Stomach smooth muscle (tissue), 2 donors: ENCODE results near the gene ITGB7.
A peak's percentile ranks its signal among the peaks of the same experiment; 100 is the strongest.
"Not testable (repeated sequence)": the region's sequence is repeated elsewhere in the genome, so short reads cannot be mapped to it uniquely, and the experiment has no call there.

ENCODE experiments used
- H3K27ac ChIP-seq: one replicate; pipeline ENCODE4 v1.7.0; 2013; ENCODE audit warnings: mild to moderate bottlenecking, low read length, inconsistent platforms
- H3K27me3 ChIP-seq, 2 donors: one replicate each; pipeline ENCODE4 v1.7.0; 2013; ENCODE audit warnings: low read length in 2 of 2; ENCODE audit not compliant: insufficient read depth in 2 of 2, control insufficient read depth in 1 of 2
- H3K36me3 ChIP-seq, 2 donors: one replicate each; pipeline ENCODE4 v1.7.0; 2013; ENCODE audit warnings: low read length in 2 of 2; ENCODE audit not compliant: control insufficient read depth in 2 of 2, insufficient read depth in 2 of 2
- H3K4me1 ChIP-seq: one replicate; pipeline ENCODE4 v1.7.0; 2013; ENCODE audit warnings: low read length; ENCODE audit not compliant: control insufficient read depth, insufficient read depth
- H3K4me3 ChIP-seq, 2 donors: one replicate each; pipeline ENCODE4 v1.7.0; 2013; ENCODE audit warnings: low read length in 2 of 2
- H3K9ac ChIP-seq, 2 donors: one replicate each; pipeline ENCODE4 v1.7.0; 2013; ENCODE audit warnings: low read length in 2 of 2, mild to moderate bottlenecking in 1 of 2
- H3K9me3 ChIP-seq, 2 donors: one replicate each; pipeline ENCODE4 v1.7.0; 2013; ENCODE audit warnings: low read length in 2 of 2; ENCODE audit not compliant: control insufficient read depth in 2 of 2
- donor health status: healthy.
- donor health status: Pancreatic carcinoma.

ITGB7 gene

DNA sequence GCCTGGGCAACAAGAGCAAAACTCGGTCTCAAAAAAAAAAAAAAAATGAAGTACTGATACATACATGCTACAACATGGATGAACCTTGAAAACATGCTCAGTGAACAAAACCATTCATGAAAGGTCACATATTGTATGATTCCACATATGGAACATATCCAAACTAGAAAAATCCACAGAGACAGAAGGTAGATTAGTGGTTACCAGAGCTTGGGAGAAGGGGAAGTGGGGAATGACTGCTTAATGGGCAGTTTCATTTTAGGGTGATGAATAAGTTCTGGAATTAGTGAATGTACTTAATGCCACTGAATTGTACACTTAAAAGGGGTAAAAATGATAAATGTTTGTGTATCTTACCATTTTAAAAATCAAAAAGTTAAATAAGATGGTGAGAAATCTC lies 2.7 kb downstream of the ITGB7 start:
- H3K9ac ChIP-seq, result no peak overlapping the region
- no peaks in the 10 kb centered on the region for H3K36me3 ChIP-seq
- H3K4me1 ChIP-seq, result peaks cover 11% of the 10 kb centered on the region
- H3K4me3 ChIP-seq, result no peak overlapping the region
- no peaks in the 10 kb centered on the region for H3K9me3 ChIP-seq
- H3K27me3 ChIP-seq, result no peaks in the 10 kb centered on the region
- no peak overlapping the region for H3K27ac ChIP-seq

DNA sequence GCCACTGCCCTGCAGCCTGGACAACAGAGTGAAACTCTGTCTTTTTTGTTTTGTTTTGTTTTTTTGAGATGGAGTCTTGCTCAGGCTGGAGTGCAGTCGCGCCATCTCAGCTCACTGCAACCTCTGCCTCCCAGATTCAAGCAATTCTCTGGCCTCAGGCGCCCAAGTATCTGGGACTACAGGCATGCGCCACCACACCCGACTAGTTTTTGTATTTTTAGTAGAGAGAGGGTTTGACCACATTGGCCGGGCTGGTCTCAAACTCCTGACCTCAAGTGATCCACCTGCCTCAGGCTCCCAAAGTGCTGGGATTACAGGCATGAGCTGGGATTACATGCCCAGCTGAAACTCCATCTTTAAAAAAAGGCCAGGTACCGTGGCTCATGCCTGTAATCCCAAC lies 4.7 kb downstream of the ITGB7 start:
- H3K27ac ChIP-seq, H3K9me3 ChIP-seq, H3K27me3 ChIP-seq, H3K36me3 ChIP-seq, H3K4me3 ChIP-seq, H3K9ac ChIP-seq: not testable (repeated sequence)
- H3K4me1 ChIP-seq, result peaks cover 11% of the 10 kb centered on the region

DNA sequence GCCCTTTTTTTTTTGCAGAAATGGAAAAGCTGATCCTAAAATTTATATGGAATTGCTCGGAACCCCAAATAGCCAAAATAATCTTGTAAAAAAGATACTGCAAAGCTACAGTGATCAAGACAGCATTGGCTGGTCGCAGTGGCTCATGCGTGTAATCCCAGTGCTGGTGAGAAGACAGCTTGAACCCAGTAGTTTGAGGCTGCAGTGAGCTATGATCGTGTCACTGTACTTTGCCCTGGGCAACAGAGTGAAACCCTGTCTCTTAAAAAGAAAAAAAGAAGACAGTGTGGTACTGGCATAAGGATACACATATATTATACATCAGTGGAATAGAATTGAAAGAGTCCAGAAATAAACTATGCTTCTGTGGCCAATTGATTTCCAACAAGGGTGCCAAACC lies 5.4 kb downstream of the ITGB7 start:
- no peaks in the 10 kb centered on the region for H3K9me3 ChIP-seq
- H3K27me3 ChIP-seq, result no peaks in the 10 kb centered on the region
- H3K4me1 ChIP-seq, result peaks cover 15% of the 10 kb centered on the region
- no peaks in the 10 kb centered on the region for H3K36me3 ChIP-seq
- no peak overlapping the region for H3K4me3 ChIP-seq
- H3K9ac ChIP-seq, result no peak overlapping the region
- H3K27ac ChIP-seq, result no peak overlapping the region

DNA sequence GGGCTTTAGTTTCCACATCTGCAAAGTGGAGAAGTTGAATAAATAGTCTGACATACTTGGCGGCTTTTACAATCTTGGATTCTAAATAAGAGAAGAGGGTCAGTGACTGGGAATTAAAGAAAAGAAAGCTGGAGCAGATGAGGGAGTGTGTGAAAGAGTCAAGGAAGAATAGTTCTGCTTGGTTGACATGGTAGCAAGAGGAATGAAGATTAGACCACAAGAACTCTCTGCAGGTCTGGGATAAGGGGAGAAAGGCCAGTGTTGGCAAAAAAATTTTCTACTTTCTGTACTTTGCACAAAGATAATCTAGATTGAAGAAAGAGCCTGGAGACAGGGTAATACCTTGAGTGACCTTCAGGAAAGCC lies 5.9 kb downstream of the ITGB7 start:
- Histone ChIP-seq H3K36me3 (no peaks in the 10 kb centered on the region), H3K4me3 (no peak overlapping the region), H3K27me3 (no peaks in the 10 kb centered on the region), H3K9ac (no peak overlapping the region), H3K4me1 (peaks cover 15% of the 10 kb centered on the region), H3K27ac (no peak overlapping the region), H3K9me3 (no peaks in the 10 kb centered on the region)

DNA sequence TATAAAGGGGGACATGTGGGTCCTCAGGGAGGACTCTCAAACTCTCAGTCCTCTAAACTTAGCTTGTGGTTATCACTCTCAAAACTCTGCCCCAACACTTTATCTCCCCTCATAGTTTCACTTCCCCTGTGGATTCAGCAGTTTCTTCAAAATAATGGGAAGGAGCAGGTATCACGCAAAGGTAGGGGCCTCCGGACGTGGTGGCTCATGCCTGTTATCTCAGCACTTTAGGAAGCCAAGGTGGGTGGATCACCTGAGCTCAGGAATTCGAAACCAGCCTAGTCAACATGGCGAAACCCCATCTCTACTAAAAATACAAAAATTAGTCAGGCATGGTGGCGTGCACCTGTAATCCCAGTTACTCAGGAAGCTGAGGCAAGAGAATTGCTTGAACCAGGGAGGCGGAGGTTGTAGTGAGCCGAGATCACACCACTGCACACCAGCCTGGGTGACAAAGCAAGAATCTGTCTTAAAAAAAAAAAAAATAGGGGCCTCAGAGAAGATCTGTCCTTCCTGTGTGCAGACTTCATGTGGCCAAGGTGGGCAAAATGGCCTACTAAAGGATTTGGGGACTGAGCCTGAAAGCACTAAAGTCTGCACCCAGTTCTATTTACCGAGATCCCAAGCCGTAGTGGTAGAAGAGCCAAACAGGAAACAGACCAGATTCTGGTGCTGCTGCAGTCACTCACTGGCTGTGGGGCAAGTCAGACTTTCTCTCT lies 6.4 kb downstream of the ITGB7 start:
- Histone ChIP-seq H3K27me3 (no peaks in the 10 kb centered on the region), H3K4me3 (no peak overlapping the region), H3K9ac (no peak overlapping the region), H3K36me3 (no peaks in the 10 kb centered on the region), H3K4me1 (peaks cover 15% of the 10 kb centered on the region), H3K9me3 (no peaks in the 10 kb centered on the region), H3K27ac (no peak overlapping the region)

DNA sequence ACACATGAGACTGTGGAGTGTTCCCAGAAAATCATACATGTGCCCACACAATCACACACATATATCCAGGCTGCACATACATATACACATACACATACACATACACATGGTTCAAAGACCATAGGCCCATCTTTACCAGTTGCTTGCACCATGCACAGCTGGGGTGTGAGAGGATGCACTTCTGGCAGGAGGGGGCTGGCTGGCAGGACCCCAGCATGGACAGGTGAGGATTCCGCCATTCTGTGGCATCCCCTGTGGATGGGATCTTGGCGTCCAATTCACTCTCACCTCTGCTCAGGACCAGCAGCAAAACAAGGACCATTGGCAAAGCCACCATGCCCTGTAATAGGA lies 7.0 kb downstream of the ITGB7 start:
- H3K4me3 ChIP-seq, result no peak overlapping the region
- no peaks in the 10 kb centered on the region for H3K27me3 ChIP-seq
- no peak overlapping the region for H3K27ac ChIP-seq
- H3K9ac ChIP-seq, result no peak overlapping the region
- H3K36me3 ChIP-seq, result no peaks in the 10 kb centered on the region
- no peaks in the 10 kb centered on the region for H3K9me3 ChIP-seq
- peaks cover 15% of the 10 kb centered on the region for H3K4me1 ChIP-seq

DNA sequence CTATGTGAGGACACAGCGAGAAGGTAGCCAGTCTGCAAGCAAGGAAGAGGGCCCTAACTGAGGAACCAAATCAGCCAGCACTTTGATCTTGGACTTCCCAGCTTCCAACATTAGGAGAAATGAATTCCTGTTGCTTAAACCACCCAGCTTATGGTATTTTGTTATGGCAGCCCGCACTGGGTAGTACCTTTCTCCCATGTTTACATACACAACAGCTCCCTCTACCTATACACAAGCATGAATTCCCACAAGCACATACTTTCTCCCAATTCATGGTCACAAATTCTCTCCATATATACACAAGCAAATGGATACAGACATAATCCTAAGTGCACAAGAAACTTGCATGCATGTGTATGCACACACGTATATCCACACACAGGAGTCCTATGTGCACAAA lies 7.4 kb downstream of the ITGB7 start:
- H3K27me3 ChIP-seq, result no peaks in the 10 kb centered on the region
- no peak overlapping the region for H3K27ac ChIP-seq
- no peaks in the 10 kb centered on the region for H3K36me3 ChIP-seq
- no peaks in the 10 kb centered on the region for H3K9me3 ChIP-seq
- H3K4me1 ChIP-seq, result peaks cover 15% of the 10 kb centered on the region
- no peak overlapping the region for H3K9ac ChIP-seq
- H3K4me3 ChIP-seq, result no peak overlapping the region

DNA sequence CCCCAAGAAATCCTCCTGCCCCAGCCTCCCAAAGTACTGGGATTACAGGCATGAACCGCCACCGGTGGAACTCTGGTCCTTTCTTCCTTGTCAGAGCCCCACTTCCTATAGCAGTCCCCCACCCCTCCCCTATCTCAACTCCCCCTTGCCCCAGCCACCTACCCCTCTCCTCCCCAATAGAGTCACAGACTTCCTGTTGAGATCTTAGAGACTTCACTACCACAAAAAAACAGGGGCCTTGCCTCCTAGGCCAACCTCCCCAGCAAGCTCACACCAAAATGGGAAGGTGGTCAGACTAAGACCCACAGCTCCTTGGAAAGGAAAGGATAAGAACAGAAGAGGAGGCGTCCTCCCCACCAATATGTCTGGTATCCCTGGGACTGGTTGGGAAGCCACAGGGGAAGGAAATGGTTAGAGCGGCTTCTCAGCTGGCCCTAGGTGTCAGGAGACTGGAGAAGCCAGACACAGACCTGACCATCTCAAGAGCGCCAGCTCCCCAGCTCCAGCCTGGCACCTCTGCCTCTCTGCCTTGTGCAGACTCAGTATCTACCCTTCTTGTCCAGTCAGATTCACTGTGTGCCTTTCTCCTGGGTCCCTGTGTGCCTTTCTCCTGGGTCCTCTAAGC lies 8.5 kb downstream of the ITGB7 start:
- Histone ChIP-seq H3K36me3 (no peaks in the 10 kb centered on the region), H3K27ac (no peak overlapping the region), H3K4me1 (peaks cover 15% of the 10 kb centered on the region), H3K9me3 (no peaks in the 10 kb centered on the region), H3K9ac (no peak overlapping the region), H3K27me3 (no peaks in the 10 kb centered on the region), H3K4me3 (no peak overlapping the region)

DNA sequence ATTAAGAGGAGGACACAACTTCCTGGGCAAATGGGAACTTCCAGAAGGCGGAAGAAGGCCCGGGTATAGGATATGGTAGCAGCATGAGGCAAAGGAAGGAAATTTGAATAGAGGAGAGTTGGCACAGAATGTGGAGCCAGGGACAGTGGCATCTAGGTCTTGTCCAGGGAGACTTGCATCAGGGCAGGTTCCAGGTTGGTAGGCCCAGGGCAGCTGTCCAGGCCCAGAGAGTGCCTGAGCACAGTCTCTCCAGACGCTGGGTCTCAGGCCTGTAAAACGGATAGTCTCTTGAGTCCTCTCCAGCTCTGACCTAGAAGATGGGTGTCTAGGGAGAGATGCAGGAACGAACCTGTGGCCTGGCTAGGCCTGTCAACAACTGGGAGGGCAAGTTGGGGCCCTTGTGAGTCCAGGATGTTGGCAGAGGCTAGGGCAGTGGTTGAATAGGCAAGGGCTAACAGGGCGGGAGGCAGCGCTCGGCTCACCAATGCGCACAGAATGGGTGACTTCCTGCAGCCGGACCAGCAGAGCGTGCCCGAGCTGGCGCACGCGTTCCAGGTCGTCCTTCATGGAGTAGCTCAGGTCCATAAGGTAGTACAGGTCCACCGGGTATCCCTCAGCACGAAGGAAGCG lies 9.9 kb downstream of the ITGB7 start:
- Histone ChIP-seq H3K9ac (no peak overlapping the region), H3K4me3 (peak overlapping the region in 1 of 2 donors; percentile 65)

DNA sequence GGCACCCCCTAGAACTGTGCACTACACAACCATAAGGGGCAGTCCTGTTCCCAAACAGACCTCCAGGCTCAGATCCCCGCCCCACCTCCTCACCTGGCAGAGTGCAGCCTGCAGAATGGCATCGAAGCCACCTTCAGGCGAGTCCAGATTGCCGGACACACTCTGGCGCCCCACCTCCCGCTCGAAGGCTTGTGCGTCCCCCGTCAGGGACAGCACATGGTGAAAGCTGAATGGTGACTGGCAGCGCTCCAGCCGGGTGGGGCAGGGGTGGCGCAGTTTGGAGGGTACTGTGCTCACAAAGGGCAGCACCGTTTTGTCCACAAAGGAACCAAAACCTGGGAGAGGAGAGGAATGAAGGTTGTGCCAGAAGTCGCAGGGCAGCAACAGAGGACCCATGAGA lies 10.6 kb downstream of the ITGB7 start:
- Histone ChIP-seq H3K4me1 (peaks cover 15% of the 10 kb centered on the region), H3K27ac (no peak overlapping the region), H3K36me3 (no peaks in the 10 kb centered on the region), H3K9me3 (no peaks in the 10 kb centered on the region), H3K4me3 (no peak overlapping the region), H3K9ac (no peak overlapping the region), H3K27me3 (no peaks in the 10 kb centered on the region)

More for the DNA sequence above, 9.9 kb downstream of the ITGB7 start:
- Histone ChIP-seq H3K9me3 (no peaks in the 10 kb centered on the region), H3K36me3 (no peaks in the 10 kb centered on the region), H3K27me3 (no peaks in the 10 kb centered on the region), H3K27ac (no peak overlapping the region), H3K4me1 (peaks cover 15% of the 10 kb centered on the region)
